Liver (tissue), 3 donors: ENCODE measurements around the gene AVPR1B.

Experiments used
- ATF3 ChIP-seq: IDR thresholded peaks from 2 replicates; pipeline ENCODE4 v1.6.1; 2016; ENCODE audit warnings: antibody characterized with exemption
- CTCF ChIP-seq: fragments of 150-350 bp; IDR thresholded peaks from 2 replicates; pipeline ENCODE4 v1.5.1; 2017; ENCODE audit warnings: improper control_type of control experiment, low read depth, low read length; ENCODE audit not compliant: missing input control
- FOXA1 ChIP-seq: IDR thresholded peaks from 2 replicates; pipeline ENCODE4 v1.6.1; 2016; ENCODE audit warnings: antibody characterized with exemption
- GABPA ChIP-seq, 2 donors: IDR thresholded peaks in 1 of 2; conservative IDR thresholded peaks in 1 of 2; 2 replicates each; pipeline ENCODE4 v1.6.1; 2016; ENCODE audit warnings: antibody characterized with exemption in 2 of 2, mild to moderate bottlenecking in 1 of 2, moderate library complexity in 1 of 2
- HNF4A ChIP-seq, 2 donors: conservative IDR thresholded peaks; 2 replicates each; pipeline ENCODE4 v1.6.1; 2016; ENCODE audit warnings: antibody characterized with exemption in 2 of 2, mild to moderate bottlenecking in 2 of 2
- MAX ChIP-seq: IDR thresholded peaks from 2 replicates; pipeline ENCODE4 v1.6.1; 2016; ENCODE audit warnings: antibody characterized with exemption
- RAD21 ChIP-seq, 2 donors: IDR thresholded peaks; 2 replicates each; pipeline ENCODE4 v1.6.1; 2016; ENCODE audit warnings: antibody characterized with exemption in 2 of 2, mild to moderate bottlenecking in 2 of 2
- REST ChIP-seq: IDR thresholded peaks from 2 replicates; pipeline ENCODE4 v1.6.1; 2016; ENCODE audit warnings: antibody characterized with exemption, mild to moderate bottlenecking
- RXRA ChIP-seq, 2 donors: IDR thresholded peaks; 2 replicates each; pipeline ENCODE4 v1.6.1; 2017 to 2018; ENCODE audit warnings: antibody characterized with exemption in 2 of 2, mild to moderate bottlenecking in 1 of 2
- TAF1 ChIP-seq: conservative IDR thresholded peaks from 2 replicates; pipeline ENCODE4 v1.6.1; 2016; ENCODE audit warnings: antibody characterized with exemption, mild to moderate bottlenecking
- donor health status: healthy.
- donor health status: healthy.

GRCh38 chr1:206131037-206131436, 13.8 kb upstream of the AVPR1B start:
- TF ChIP-seq CTCF = no peak
- no peak for TF ChIP-seq GABPA (IDR thresholded peaks at IDR 0.05 in 1 of 2, conservative IDR thresholded peaks at IDR 0.05 in 1 of 2)
- no peak for TF ChIP-seq FOXA1
- no peak for TF ChIP-seq ATF3
- TF ChIP-seq HNF4A (conservative IDR thresholded peaks at IDR 0.05) = no peak
- TF ChIP-seq REST = no peak
- no peak for TF ChIP-seq TAF1
- TF ChIP-seq MAX = no peak
- no peak for TF ChIP-seq RXRA (IDR thresholded peaks at IDR 0.05)
- no peak for TF ChIP-seq RAD21 (IDR thresholded peaks at IDR 0.05)
